Activated naive CD4-positive, alpha-beta T cell treated with Interleukin-2 at 50 U/mL for 16 hours (primary cell): ENCODE results near the gene ILF2.

ENCODE experiments used
- DNase-seq: peaks from one replicate; pipeline ENCODE4 v3.0.0-alpha.2; 2020

Gene ILF2

DNA sequence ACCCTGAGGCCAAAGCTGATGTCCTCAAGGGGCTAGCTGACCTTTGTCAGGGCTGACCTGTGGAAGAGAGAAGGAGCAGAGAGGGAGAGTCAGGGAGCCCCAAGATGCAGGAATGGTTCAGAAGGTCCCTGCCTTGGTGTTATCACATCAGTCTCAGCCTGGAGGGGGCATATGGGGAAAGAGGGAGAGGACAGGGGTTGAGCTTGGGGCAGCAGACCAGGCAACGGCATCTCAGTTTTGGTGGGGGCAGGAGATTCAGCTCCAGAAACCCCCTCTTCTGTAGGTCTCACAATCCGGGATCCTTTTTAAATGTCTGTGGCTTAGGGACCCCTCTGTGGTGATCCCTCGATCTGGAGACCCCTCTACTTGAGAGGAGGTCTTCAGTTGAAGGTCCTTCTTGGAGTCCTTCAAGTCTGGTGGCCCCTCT, 44.3 kb downstream of the ILF2 start:
- no peak for DNase-seq

- DNase-seq: no peak
These were observed 45.7 kb downstream of the ILF2 start for GRCh38 chr1:153624965-153625611.

DNA sequence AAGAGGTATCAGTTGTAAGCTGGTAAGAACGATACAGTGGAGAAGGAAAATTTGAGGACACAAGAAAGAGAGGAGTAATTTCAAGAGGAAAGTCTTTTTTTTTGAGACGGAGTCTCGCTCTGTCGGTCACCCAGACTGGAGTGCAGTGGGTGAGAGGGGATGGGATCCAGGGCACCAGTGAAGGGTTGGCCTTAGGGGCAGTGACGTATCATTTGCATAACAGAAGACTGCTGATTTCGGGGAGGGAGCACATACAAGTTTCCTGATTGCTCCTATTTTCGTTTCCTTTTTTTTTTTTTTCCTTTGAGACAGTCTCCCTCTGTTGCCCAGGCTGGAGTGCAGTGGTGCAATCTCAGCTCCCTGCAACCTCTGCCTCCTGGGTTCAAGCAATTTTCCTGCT, 47.7 kb downstream of the ILF2 start:
- no peak for DNase-seq

GRCh38 chr1:153619171-153619570, 51.6 kb downstream of the ILF2 start:
- DNase-seq: no peak

- DNase-seq: peak; percentile 72
These were observed 53.1 kb downstream of the ILF2 start for GRCh38 chr1:153617663-153618062.

- DNase-seq: no peak
These were observed 53.9 kb downstream of the ILF2 start for GRCh38 chr1:153616917-153617311.

DNA sequence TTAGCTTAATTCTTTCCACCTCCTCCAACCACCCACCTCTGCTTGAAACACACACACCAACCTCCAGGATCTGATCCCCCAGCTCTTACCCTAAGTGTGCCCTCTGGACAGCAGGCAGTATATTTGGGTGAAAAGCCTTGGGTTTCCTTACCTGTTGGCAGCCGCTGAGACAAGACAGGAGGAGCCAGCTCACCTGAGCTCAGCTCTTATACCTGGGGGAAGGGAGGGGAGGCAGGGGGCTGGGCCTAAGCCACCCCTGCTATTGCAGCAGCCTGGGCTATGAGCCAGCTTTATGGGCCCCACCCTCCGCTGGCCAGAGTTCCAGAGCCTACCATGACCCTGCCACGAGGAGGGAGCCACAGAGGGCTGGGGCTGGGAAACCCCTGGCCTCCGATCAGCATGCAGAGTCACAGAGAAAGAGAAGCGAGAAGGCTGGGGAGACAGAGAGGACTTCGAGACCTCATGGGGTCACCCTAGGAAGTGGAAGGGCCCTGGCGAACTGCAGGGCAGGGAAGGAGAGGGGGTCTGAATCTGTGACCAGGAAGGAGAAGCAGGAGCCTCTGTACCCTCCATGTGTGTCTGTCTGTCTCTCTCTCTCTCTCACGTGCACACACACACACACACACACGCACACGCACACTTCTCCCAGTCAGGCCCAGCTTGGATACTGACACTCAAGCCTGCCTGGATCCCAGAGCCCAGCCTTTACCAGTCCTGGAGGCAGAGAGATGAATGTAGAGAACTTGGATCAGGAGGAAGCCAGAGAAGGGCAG, 54.5 kb downstream of the ILF2 start, which contains the start of gene S100A14:
TSS of gene S100A14 (minus strand) at position 182 of the 773 bp plus-strand sequence. CDS start 467 bp downstream, outside the sequence.
- no peak for DNase-seq

DNA sequence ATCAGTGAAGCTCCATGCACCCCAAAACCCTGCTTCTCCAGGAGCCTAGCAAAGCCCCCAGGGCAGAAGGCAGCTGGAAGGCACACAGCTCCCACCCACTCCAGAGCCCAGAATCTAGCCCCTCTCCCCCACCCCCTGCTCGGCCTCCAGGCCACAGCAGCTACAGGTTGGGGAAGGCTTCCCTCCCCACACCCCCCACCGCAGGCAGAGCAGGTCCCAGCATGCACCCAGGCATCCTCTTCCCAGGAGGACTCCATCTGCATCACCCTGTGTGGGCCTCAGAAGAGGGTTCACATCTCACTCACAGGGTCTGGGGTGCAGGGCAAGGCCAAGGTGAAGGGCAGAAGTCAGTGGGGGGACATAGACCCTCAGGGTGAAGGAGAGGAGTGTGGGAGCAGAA, 55.4 kb downstream of the ILF2 start:
- no peak for DNase-seq

GRCh38 chr1:153614906-153615305, 55.9 kb downstream of the ILF2 start:
- no peak for DNase-seq

DNA sequence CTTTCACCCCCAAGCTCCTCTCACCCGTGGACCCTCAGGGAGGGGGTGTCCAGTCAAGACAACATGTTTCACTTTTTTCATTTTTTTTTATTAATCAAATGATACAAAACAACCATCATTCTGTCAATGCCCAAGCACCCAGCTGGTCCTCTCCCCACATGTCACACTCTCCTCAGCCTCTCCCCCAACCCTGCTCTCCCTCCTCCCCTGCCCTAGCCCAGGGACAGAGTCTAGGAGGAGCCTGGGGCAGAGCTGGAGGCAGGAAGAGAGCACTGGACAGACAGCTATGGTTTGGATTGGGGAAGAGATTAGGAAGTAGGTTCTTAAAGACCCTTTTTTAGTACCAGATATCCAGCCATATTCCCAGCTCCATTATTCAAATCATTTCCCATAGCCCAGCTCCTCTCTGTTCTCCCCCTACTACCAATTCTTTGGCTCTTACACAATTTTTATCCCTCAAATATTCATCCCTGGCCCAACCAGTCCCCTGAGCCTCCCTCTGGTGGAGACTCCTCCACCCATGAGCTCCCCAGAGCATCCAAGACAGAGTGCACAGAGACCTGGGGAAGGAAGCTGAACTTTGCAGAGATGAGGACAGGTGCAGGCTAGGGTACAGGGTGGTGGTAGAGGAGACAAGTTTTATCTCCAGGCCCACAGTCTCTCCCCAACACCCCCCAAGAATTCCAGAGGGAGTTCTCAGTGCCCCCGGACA, 56.4 kb downstream of the ILF2 start:
- no peak for DNase-seq

GRCh38 chr1:153613406-153613805, 57.4 kb downstream of the ILF2 start:
- no peak for DNase-seq

DNA sequence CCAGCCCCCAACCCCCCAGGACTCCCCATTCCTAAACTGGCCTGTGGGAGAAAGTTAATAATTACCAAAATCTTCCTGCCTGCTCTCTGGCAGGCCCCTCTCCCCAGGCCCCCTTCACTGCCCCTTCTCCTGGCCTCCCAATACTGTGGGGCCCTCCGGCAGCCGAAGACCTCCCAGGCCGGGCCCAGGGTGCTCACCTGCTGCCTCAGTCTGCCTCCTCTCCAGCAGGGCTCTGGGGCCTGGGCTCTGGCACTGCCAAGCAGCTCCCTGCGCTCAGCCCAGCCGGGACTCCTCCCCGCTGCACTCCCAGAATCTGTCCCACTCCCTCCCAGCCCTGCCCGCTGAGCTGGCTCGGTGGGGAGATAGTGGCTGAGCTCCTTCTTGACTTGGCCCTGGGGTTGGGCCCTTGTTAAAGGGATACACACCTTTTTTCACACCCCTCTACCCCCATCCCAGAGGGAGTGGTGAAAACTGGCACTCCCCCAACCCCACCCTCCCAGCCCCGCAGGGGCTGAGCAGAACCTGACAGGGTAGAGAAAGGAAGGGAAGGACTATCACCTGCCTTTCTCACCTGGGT, 58.0 kb downstream of the ILF2 start, which contains the start of gene S100A16:
TSS of gene S100A16 (minus strand) at position 383 of the 577 bp plus-strand sequence. CDS start 4,986 bp downstream, outside the sequence.
- no peak for DNase-seq

DNA sequence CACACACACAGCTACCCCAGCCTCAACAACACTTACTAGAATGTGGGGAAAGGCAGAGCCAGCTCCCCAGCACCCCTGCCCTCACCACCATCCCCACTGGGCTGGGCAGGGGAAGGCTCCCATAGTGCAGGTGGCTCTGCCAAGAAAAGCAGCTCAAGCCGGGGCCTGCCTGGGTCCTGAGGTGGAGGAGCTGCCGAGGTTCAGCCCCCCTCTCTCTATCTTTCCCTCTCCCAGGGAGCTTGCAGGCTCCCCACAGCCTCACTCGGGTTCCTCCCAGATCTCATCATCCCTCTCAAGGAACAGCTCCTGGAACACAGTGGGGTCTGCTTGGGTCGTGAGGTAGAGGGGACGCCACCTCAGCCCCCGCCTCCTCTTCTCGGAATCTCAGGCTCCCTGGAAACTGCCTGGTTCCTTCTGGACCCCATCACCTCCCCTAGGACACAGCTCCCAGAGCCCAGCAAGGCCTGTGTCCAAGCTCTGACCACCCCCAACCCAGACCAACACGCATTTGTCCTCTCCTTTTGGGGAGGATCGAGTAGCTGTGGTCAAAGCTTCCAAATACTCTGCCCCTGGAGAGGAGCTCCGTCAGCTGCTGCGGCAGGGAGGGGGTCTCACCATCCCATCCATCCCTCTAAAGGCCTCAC, 58.6 kb downstream of the ILF2 start:
- DNase-seq: no peak
